ENCODE data around the gene ADD1.

DNA sequence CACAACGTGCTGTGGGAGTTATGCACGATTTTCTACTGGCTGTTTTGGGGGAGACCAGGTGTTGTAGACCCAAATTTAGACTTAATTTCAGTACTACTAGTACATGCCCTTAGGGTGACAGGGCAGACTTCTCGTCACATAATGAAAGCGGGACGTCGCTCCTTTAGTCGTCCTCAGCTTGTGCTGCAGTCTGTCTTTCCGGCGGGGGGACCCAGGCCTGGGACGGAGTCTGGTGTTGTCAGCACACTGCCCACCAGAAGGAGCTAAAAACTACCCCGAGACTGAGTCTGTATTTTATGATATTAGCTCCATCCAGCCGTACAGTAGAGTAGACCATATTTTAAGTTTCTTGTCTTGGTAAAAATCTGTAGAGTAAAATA lies 84.0 kb downstream of the ADD1 start:
- TF ChIP-seq, protein P1, sequence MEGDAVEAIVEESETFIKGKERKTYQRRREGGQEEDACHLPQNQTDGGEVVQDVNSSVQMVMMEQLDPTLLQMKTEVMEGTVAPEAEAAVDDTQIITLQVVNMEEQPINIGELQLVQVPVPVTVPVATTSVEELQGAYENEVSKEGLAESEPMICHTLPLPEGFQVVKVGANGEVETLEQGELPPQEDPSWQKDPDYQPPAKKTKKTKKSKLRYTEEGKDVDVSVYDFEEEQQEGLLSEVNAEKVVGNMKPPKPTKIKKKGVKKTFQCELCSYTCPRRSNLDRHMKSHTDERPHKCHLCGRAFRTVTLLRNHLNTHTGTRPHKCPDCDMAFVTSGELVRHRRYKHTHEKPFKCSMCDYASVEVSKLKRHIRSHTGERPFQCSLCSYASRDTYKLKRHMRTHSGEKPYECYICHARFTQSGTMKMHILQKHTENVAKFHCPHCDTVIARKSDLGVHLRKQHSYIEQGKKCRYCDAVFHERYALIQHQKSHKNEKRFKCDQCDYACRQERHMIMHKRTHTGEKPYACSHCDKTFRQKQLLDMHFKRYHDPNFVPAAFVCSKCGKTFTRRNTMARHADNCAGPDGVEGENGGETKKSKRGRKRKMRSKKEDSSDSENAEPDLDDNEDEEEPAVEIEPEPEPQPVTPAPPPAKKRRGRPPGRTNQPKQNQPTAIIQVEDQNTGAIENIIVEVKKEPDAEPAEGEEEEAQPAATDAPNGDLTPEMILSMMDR (IDR thresholded peaks at IDR 0.05), result no peak
- no peak for TF ChIP-seq EZH2 (IDR thresholded peaks at IDR 0.05)
- TF ChIP-seq EZH2phosphoT487 (IDR thresholded peaks at IDR 0.05), result no peak

Measured in neural progenitor cell (in vitro differentiated cells).